IPS DF 4.7 (cell line): ENCODE data around the gene MCHR1.
"Not testable (repeated sequence)": the region's sequence is repeated elsewhere in the genome, so short reads cannot be mapped to it uniquely, and the experiment has no call there.

Experiments used
- DNase-seq: peaks from one replicate; pipeline ENCODE4 v3.0.0-alpha.2; 2013; ENCODE audit warnings: low spot score; ENCODE audit errors: extremely low read depth

The MCHR1 gene

GRCh38 chr22:40687706-40688105 lies 8.4 kb downstream of the MCHR1 start:
- DNase-seq = no peak

- no peak for DNase-seq
These were observed 11.1 kb downstream of the MCHR1 start for GRCh38 chr22:40690370-40690769.

GRCh38 chr22:40691532-40691931 lies 12.2 kb downstream of the MCHR1 start:
- DNase-seq = no peak

GRCh38 chr22:40694411-40694810 lies 15.1 kb downstream of the MCHR1 start:
- DNase-seq = no peak

GRCh38 chr22:40701274-40701673 lies 22.0 kb downstream of the MCHR1 start:
- no peak for DNase-seq

- DNase-seq = no peak
These were observed 23.9 kb downstream of the MCHR1 start for GRCh38 chr22:40703174-40703573.

DNA sequence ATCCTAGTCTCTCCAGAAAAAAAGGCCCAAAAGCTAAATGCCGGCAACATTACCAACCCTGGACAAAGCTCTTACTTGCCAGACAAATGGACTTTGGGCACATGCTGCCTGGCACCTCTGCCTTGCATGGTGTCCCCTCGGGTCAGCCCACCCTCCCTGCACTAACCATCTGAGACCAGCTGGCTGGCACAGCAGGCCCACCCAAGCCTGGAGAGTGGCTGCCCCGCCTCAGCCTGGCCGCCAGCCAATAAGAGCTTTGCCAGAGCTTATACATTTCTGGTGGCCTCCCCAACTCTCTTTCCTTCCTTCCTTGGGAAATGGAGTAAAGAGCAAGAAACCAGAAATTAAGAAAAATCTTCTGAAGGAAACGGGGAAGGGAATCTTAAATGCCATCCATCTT lies 24.5 kb downstream of the MCHR1 start:
- DNase-seq = no peak

- DNase-seq = no peak
These were observed 26.8 kb downstream of the MCHR1 start for GRCh38 chr22:40705918-40706682.

DNA sequence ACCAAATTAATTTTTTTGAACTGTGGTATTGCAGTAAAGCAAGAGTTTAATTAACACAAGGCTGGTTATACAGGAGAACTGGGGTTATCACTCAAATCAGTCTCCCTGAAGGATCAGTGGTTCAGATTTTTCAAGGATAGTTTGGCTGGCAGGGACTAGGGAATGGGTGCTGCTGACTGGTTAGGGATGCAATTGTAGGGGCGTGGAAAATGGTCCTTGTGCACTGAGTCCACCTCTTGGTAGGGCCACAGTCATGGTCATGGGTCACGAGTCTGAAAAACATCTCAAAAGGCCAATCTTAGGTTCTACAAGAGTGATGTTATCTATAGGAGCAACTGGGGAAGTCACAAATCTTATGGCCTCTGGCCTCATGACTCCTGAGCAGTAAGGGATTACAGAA lies 27.9 kb downstream of the MCHR1 start:
- DNase-seq = no peak

- DNase-seq = no peak
These were observed 28.9 kb downstream of the MCHR1 start for GRCh38 chr22:40708177-40708576.

GRCh38 chr22:40709752-40710413 lies 30.6 kb downstream of the MCHR1 start:
- no peak for DNase-seq

- no peak for DNase-seq
These were observed 33.0 kb downstream of the MCHR1 start for GRCh38 chr22:40712311-40712710.

DNA sequence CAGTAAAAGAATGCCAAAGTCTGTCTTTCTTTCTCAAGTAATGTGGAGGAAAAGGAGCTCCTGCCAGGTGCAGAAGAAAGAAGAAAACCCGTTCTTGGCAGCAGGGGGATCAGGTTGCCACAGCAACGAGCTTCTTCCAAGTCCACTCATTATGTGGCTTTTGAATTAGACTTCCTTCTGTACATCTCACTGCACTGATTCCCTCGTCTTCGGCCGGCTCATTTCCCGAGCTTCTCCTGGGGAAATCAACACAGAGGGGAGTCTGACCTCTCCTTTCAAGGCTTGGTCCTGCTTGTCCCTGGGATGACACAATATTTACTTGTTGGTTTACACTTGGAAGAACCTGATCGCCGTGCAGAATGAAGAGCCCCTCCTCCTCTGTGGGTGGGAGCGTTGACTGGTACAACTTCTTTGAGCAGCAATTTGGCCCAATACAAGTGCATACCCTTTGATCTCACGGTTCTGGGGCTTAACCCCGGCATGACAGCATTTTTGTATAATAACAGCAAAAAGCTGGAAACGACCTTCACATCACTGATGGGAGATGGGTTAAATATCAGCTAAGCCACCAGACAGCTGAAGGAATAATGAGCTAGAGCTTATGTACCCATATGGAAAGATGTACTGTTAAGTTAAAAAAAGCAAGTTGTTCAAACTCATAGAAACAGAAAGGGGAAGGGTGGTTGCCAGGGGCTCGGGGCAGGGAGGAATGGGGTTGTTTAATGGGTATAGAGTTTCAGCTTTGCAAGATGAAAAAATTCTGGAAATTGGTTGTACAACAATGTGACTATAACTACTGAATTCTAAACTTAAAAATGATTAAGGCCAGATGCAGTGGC lies 35.4 kb downstream of the MCHR1 start:
- no peak for DNase-seq

- DNase-seq = no peak
These were observed 36.8 kb downstream of the MCHR1 start for GRCh38 chr22:40716116-40716515.

GRCh38 chr22:40717657-40718056 lies 38.4 kb downstream of the MCHR1 start:
- not testable (repeated sequence) for DNase-seq

GRCh38 chr22:40718250-40719204 lies 39.2 kb downstream of the MCHR1 start:
- DNase-seq = no peak

GRCh38 chr22:40719599-40719998 lies 40.3 kb downstream of the MCHR1 start:
- DNase-seq = no peak

GRCh38 chr22:40720156-40720537 lies 40.9 kb downstream of the MCHR1 start:
- DNase-seq = not testable (repeated sequence)

DNA sequence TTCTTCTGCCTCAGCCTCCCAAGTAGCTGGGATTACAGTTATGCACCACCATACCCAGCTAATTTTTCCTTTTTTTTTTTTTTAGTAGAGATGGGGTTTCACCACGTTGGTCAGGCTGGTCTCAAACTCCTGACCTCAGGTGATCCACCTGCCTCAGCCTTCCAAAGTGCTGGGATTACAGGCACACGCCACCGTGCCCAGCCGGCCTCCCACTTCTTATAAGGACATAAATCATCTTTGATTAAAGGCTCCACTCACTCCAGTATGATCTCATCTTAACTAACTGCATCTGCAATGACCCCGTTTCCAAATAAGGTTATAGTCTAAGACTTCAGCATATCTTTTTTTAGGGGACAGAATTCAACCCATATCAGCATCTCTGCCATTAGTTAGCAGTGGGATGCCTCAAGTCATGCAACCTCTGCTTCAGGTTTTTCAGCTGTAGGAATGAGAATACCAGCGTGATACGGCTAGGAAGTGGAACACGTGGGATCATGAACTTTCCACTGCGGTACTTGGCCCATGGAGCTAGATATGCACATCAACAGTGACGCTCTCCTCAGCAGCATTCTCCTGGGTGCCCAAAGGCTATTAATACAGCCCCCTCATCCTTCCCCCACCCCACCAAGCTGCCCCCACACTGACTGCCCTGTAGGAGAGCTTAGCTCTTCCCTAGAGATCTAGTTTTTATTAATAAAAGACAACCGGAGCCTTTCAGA lies 41.4 kb downstream of the MCHR1 start:
- DNase-seq = no peak

GRCh38 chr22:40721266-40721665 lies 42.0 kb downstream of the MCHR1 start:
- no peak for DNase-seq
